Peyer's patch (tissue), 4 donors: Measurements from ENCODE around the gene GNAZ. TPM values are rescaled to one million over a fixed set of nuclear protein-coding genes. Genes with fewer than 3 reads are reported as not detected.

Experiments
- DNase-seq, 3 donors: peaks; one replicate each; pipeline ENCODE4 v3.0.0-alpha.2; 2017 to 2019
- H3K27ac ChIP-seq, 4 donors: fragments of 200-600 bp; sonication (generic); one replicate each; pipeline ENCODE4 v1.5.1; 2016 to 2019
- H3K27me3 ChIP-seq, 2 donors: fragments of 200-600 bp; sonication (generic); one replicate each; pipeline ENCODE4 v1.5.1; 2019
- H3K36me3 ChIP-seq, 3 donors: fragments of 200-600 bp; sonication (generic); one replicate each; pipeline ENCODE4 v1.5.1; 2016 to 2019
- H3K4me1 ChIP-seq, 4 donors: fragments of 200-600 bp; sonication (generic); one replicate each; pipeline ENCODE4 v1.5.1; 2016 to 2019
- H3K4me3 ChIP-seq, 4 donors: fragments of 200-600 bp; sonication (generic); 1 replicate in 3 of 4; 2 replicates in 1 of 4; pipeline ENCODE4 v1.5.1; 2016 to 2019; ENCODE audit warnings: mild to moderate bottlenecking in 1 of 4
- H3K9me3 ChIP-seq, 4 donors: fragments of 200-600 bp; sonication (generic); one replicate each; pipeline ENCODE4 v1.5.1; 2016 to 2019; ENCODE audit warnings: mild to moderate bottlenecking in 1 of 4
- CTCF ChIP-seq, 6 experiments: fragments of 450-650 bp in 4 of 6; fragments of 200-600 bp in 2 of 6; sonication (generic) in 1 of 6; IDR thresholded peaks; one replicate each; pipeline ENCODE4 v1.5.1; 2017 to 2019; ENCODE audit warnings: antibody characterized with exemption in 6 of 6, mild to moderate bottlenecking in 3 of 6, moderate library complexity in 1 of 6
- POLR2A ChIP-seq, 2 donors: fragments of 450-650 bp; IDR thresholded peaks; one replicate each; pipeline ENCODE4 v1.5.1; 2017; ENCODE audit warnings: antibody characterized with exemption in 2 of 2, mild to moderate bottlenecking in 2 of 2, moderate library complexity in 2 of 2
- total RNA-seq, 4 donors: library from RNA; depleted of rRNA; stranded (reverse); fragments of >200 nt; gene quantifications; one replicate each; pipeline ENCODE4 v1.1.0, GENCODE V29; 2016

Gene GNAZ
- total RNA-seq, 4 donors from 2014 or later, result 0.35 to 3.5 (median 1.9) TPM

GRCh38 chr22:23102776-23103175 lies 32.5 kb downstream of the GNAZ start:
- Histone ChIP-seq H3K4me3 (no peak overlapping the region), H3K36me3 (no peaks in the 10 kb centered on the region), H3K27ac (no peak overlapping the region), H3K27me3 (no peaks in the 10 kb centered on the region), H3K4me1 (peaks cover 0 to 8% (median 0%) of the 10 kb centered on the region in 4 donors), H3K9me3 (no peaks in the 10 kb centered on the region)
- TF ChIP-seq POLR2A (IDR thresholded peaks at IDR 0.05) (no peak), CTCF (IDR thresholded peaks at IDR 0.05) (no peak)
- DNase-seq, result no peak

- no peak for TF ChIP-seq POLR2A (IDR thresholded peaks at IDR 0.05)
- no peak for TF ChIP-seq CTCF (IDR thresholded peaks at IDR 0.05)
- no peaks in the 10 kb centered on the region for H3K9me3 ChIP-seq
- DNase-seq, result no peak
- peaks cover 0 to 8% (median 0%) of the 10 kb centered on the region in 4 donors for H3K4me1 ChIP-seq
- H3K27me3 ChIP-seq, result no peaks in the 10 kb centered on the region
- no peak overlapping the region for H3K4me3 ChIP-seq
- H3K27ac ChIP-seq, result no peak overlapping the region
- H3K36me3 ChIP-seq, result no peaks in the 10 kb centered on the region
Observed at GRCh38 chr22:23103199-23103954, 33.1 kb downstream of the GNAZ start.

GRCh38 chr22:23104187-23104971 lies 34.1 kb downstream of the GNAZ start:
- Histone ChIP-seq H3K27me3 (no peaks in the 10 kb centered on the region), H3K4me3 (no peak overlapping the region), H3K27ac (no peak overlapping the region), H3K4me1 (no peaks in the 10 kb centered on the region), H3K9me3 (no peaks in the 10 kb centered on the region), H3K36me3 (no peaks in the 10 kb centered on the region)
- no peak for DNase-seq
- TF ChIP-seq CTCF (IDR thresholded peaks at IDR 0.05) (no peak), POLR2A (IDR thresholded peaks at IDR 0.05) (no peak)

GRCh38 chr22:23105304-23105703 lies 35.0 kb downstream of the GNAZ start:
- Histone ChIP-seq H3K36me3 (no peaks in the 10 kb centered on the region), H3K9me3 (no peaks in the 10 kb centered on the region), H3K27ac (no peak overlapping the region), H3K27me3 (no peaks in the 10 kb centered on the region), H3K4me1 (no peaks in the 10 kb centered on the region), H3K4me3 (no peak overlapping the region)
- TF ChIP-seq CTCF (IDR thresholded peaks at IDR 0.05), result no peak
- TF ChIP-seq POLR2A (IDR thresholded peaks at IDR 0.05), result no peak
- no peak for DNase-seq

- Histone ChIP-seq H3K4me1 (no peaks in the 10 kb centered on the region), H3K4me3 (no peak overlapping the region), H3K36me3 (no peaks in the 10 kb centered on the region), H3K27me3 (no peaks in the 10 kb centered on the region), H3K27ac (no peak overlapping the region), H3K9me3 (no peaks in the 10 kb centered on the region)
- DNase-seq, result no peak
- no peak for TF ChIP-seq CTCF (IDR thresholded peaks at IDR 0.05)
- TF ChIP-seq POLR2A (IDR thresholded peaks at IDR 0.05), result no peak
Observed at GRCh38 chr22:23105919-23106318, 35.6 kb downstream of the GNAZ start.
